ENCODE measurements around the gene GRIA1. TPM values are rescaled to one million over a fixed set of nuclear protein-coding genes. Genes with fewer than 3 reads are reported as not detected.

The GRIA1 gene
- total RNA-seq, 1 donor from 2014 or later = 21.9 TPM

GRCh38 chr5:153523211-153523610 is 32.7 kb downstream of the GRIA1 start:
- Mint-ChIP-seq H3K36me3 (ENCODE audit: low read depth, unreplicated experiment) (no peaks in the 10 kb centered on the region), H3K27ac (ENCODE audit: unreplicated experiment) (no peak overlapping the region), H3K9me3 (ENCODE audit: unreplicated experiment) (no peaks in the 10 kb centered on the region), H3K4me1 (ENCODE audit: unreplicated experiment) (no peaks in the 10 kb centered on the region), H3K4me3 (ENCODE audit: unreplicated experiment) (no peak overlapping the region), H3K27me3 (ENCODE audit: unreplicated experiment) (no peaks in the 10 kb centered on the region)
- TF ChIP-seq CTCF (IDR thresholded peaks at IDR 0.05; ENCODE audit: unreplicated experiment) = no peak
- DNase-seq (ENCODE audit: low spot score) = no peak

GRCh38 chr5:153523831-153524230 is 33.4 kb downstream of the GRIA1 start:
- Mint-ChIP-seq H3K27ac (ENCODE audit: unreplicated experiment) (no peak overlapping the region), H3K9me3 (ENCODE audit: unreplicated experiment) (no peaks in the 10 kb centered on the region), H3K27me3 (ENCODE audit: unreplicated experiment) (no peaks in the 10 kb centered on the region), H3K4me3 (ENCODE audit: unreplicated experiment) (no peak overlapping the region), H3K36me3 (ENCODE audit: low read depth, unreplicated experiment) (no peaks in the 10 kb centered on the region), H3K4me1 (ENCODE audit: unreplicated experiment) (no peaks in the 10 kb centered on the region)
- no peak for TF ChIP-seq CTCF (IDR thresholded peaks at IDR 0.05; ENCODE audit: unreplicated experiment)
- no peak for DNase-seq (ENCODE audit: low spot score)

GRCh38 chr5:153525536-153525935 is 35.1 kb downstream of the GRIA1 start:
- Mint-ChIP-seq H3K27me3 (ENCODE audit: unreplicated experiment) (no peaks in the 10 kb centered on the region), H3K9me3 (ENCODE audit: unreplicated experiment) (no peaks in the 10 kb centered on the region), H3K4me3 (ENCODE audit: unreplicated experiment) (no peak overlapping the region), H3K36me3 (ENCODE audit: low read depth, unreplicated experiment) (no peaks in the 10 kb centered on the region), H3K4me1 (ENCODE audit: unreplicated experiment) (no peaks in the 10 kb centered on the region), H3K27ac (ENCODE audit: unreplicated experiment) (no peak overlapping the region)
- no peak for TF ChIP-seq CTCF (IDR thresholded peaks at IDR 0.05; ENCODE audit: unreplicated experiment)
- no peak for DNase-seq (ENCODE audit: low spot score)

- Mint-ChIP-seq H3K27me3 (ENCODE audit: unreplicated experiment) (no peaks in the 10 kb centered on the region), H3K9me3 (ENCODE audit: unreplicated experiment) (no peaks in the 10 kb centered on the region), H3K4me3 (ENCODE audit: unreplicated experiment) (no peak overlapping the region), H3K27ac (ENCODE audit: unreplicated experiment) (no peak overlapping the region), H3K36me3 (ENCODE audit: low read depth, unreplicated experiment) (no peaks in the 10 kb centered on the region), H3K4me1 (ENCODE audit: unreplicated experiment) (no peaks in the 10 kb centered on the region)
- no peak for TF ChIP-seq CTCF (IDR thresholded peaks at IDR 0.05; ENCODE audit: unreplicated experiment)
- DNase-seq (ENCODE audit: low spot score) = no peak
Measured at GRCh38 chr5:153530357-153531143, 40.1 kb downstream of the GRIA1 start.

GRCh38 chr5:153533546-153533945 is 43.1 kb downstream of the GRIA1 start:
- Mint-ChIP-seq H3K36me3 (ENCODE audit: low read depth, unreplicated experiment) (no peaks in the 10 kb centered on the region), H3K4me1 (ENCODE audit: unreplicated experiment) (no peaks in the 10 kb centered on the region), H3K4me3 (ENCODE audit: unreplicated experiment) (no peak overlapping the region), H3K9me3 (ENCODE audit: unreplicated experiment) (no peaks in the 10 kb centered on the region), H3K27ac (ENCODE audit: unreplicated experiment) (no peak overlapping the region), H3K27me3 (ENCODE audit: unreplicated experiment) (no peaks in the 10 kb centered on the region)
- no peak for TF ChIP-seq CTCF (IDR thresholded peaks at IDR 0.05; ENCODE audit: unreplicated experiment)
- no peak for DNase-seq (ENCODE audit: low spot score)

Data from endothelial cell (in vitro differentiated cells).